Measurements from ENCODE around the gene TNFRSF1A.
A peak's percentile ranks its signal among the peaks of the same experiment; 100 is the strongest.

Gene TNFRSF1A

GRCh38 chr12:6323995-6324711, 17.7 kb downstream of the TNFRSF1A start:
- DNase-seq (ENCODE audit: low read depth, low spot score): no peak

- DNase-seq (ENCODE audit: low read depth, low spot score): peak; percentile 94
Measured at GRCh38 chr12:6323340-6323994, 18.4 kb downstream of the TNFRSF1A start.

- DNase-seq (ENCODE audit: low read depth, low spot score): no peak
Measured at GRCh38 chr12:6322969-6323339, 18.9 kb downstream of the TNFRSF1A start.

- no peak for DNase-seq (ENCODE audit: low read depth, low spot score)
Measured at GRCh38 chr12:6322352-6322751, 19.5 kb downstream of the TNFRSF1A start.

- no peak for DNase-seq (ENCODE audit: low read depth, low spot score)
Measured at GRCh38 chr12:6321905-6322304, 20.0 kb downstream of the TNFRSF1A start.

GRCh38 chr12:6319446-6319845, 22.4 kb downstream of the TNFRSF1A start:
- DNase-seq (ENCODE audit: low read depth, low spot score): no peak

- DNase-seq (ENCODE audit: low read depth, low spot score): no peak
Measured at GRCh38 chr12:6318440-6318879, 23.4 kb downstream of the TNFRSF1A start.

- DNase-seq (ENCODE audit: low read depth, low spot score): no peak
Measured at GRCh38 chr12:6317693-6318439, 24.0 kb downstream of the TNFRSF1A start.

- DNase-seq (ENCODE audit: low read depth, low spot score): no peak
Measured at GRCh38 chr12:6316921-6317692, 24.8 kb downstream of the TNFRSF1A start.

- DNase-seq (ENCODE audit: low read depth, low spot score): no peak
Measured at GRCh38 chr12:6315704-6316597, 25.9 kb downstream of the TNFRSF1A start.

- no peak for DNase-seq (ENCODE audit: low read depth, low spot score)
Measured at GRCh38 chr12:6315184-6315583, 26.7 kb downstream of the TNFRSF1A start.

- DNase-seq (ENCODE audit: low read depth, low spot score): no peak
Measured at GRCh38 chr12:6314776-6315175, 27.1 kb downstream of the TNFRSF1A start.

- DNase-seq (ENCODE audit: low read depth, low spot score): no peak
Measured at GRCh38 chr12:6313326-6313940, 28.4 kb downstream of the TNFRSF1A start.

GRCh38 chr12:6312529-6313325, 29.1 kb downstream of the TNFRSF1A start:
- DNase-seq (ENCODE audit: low read depth, low spot score): no peak

GRCh38 chr12:6311822-6312528, 29.9 kb downstream of the TNFRSF1A start:
- DNase-seq (ENCODE audit: low read depth, low spot score): no peak

GRCh38 chr12:6310771-6311610, 30.9 kb downstream of the TNFRSF1A start:
- no peak for DNase-seq (ENCODE audit: low read depth, low spot score)

GRCh38 chr12:6307529-6307928, 34.3 kb downstream of the TNFRSF1A start:
- no peak for DNase-seq (ENCODE audit: low read depth, low spot score)

Measured in iPS DF 19.7 (cell line).